H9 (cell line): ENCODE results near the gene SECTM1. TPM values are rescaled to one million over a fixed set of nuclear protein-coding genes. Genes with fewer than 3 reads are reported as not detected.

Source experiments
- DNase-seq: peaks from one replicate; pipeline ENCODE4 v3.0.0-alpha.2; 2017
- H2AFZ ChIP-seq: one replicate; pipeline ENCODE4 v1.6.1; 2013; ENCODE audit warnings: mild to moderate bottlenecking, low read length, control low read depth, moderate library complexity
- H2AK5ac ChIP-seq: 2 replicates; pipeline ENCODE4 v1.6.1; 2013; ENCODE audit warnings: low read length, control low read depth, mixed read lengths; ENCODE audit not compliant: insufficient read length
- H2BK120ac ChIP-seq: one replicate; pipeline ENCODE4 v1.6.1; 2013; ENCODE audit warnings: low read depth, mild to moderate bottlenecking, low read length, control low read depth, inconsistent platforms; ENCODE audit not compliant: poor library complexity, severe bottlenecking
- H2BK12ac ChIP-seq: 2 replicates; pipeline ENCODE4 v1.6.1; 2013; ENCODE audit warnings: low read length, control low read depth, mixed read lengths, low read depth; ENCODE audit not compliant: insufficient read length
- H2BK15ac ChIP-seq: 2 replicates; pipeline ENCODE4 v1.6.1; 2013; ENCODE audit warnings: low read depth, low read length, control low read depth
- H2BK20ac ChIP-seq: one replicate; pipeline ENCODE4 v1.6.1; 2013; ENCODE audit warnings: low read depth, mild to moderate bottlenecking, low read length, control low read depth, inconsistent platforms; ENCODE audit not compliant: poor library complexity, severe bottlenecking
- H2BK5ac ChIP-seq: 2 replicates; pipeline ENCODE4 v1.6.1; 2013; ENCODE audit warnings: low read length, control low read depth, mixed read lengths; ENCODE audit not compliant: insufficient read length
- H3K14ac ChIP-seq: 2 replicates; pipeline ENCODE4 v1.6.1; 2013; ENCODE audit warnings: low read length, control low read depth; ENCODE audit not compliant: insufficient read depth
- H3K18ac ChIP-seq: 2 replicates; pipeline ENCODE4 v1.6.1; 2013; ENCODE audit warnings: low read depth, mild to moderate bottlenecking, mixed read lengths, low read length, control low read depth; ENCODE audit not compliant: insufficient read length
- H3K23ac ChIP-seq: 2 replicates; pipeline ENCODE4 v1.6.1; 2013; ENCODE audit warnings: low read length, control low read depth, mixed read lengths, low read depth; ENCODE audit not compliant: insufficient read length
- H3K23me2 ChIP-seq: 2 replicates; pipeline ENCODE4 v1.6.1; 2013; ENCODE audit warnings: low read depth, mild to moderate bottlenecking, mixed read lengths, low read length, control low read depth; ENCODE audit not compliant: insufficient read length, poor library complexity, severe bottlenecking
- H3K27ac ChIP-seq: 2 replicates; pipeline ENCODE4 v1.5.1; 2013; ENCODE audit warnings: low read length, control low read depth, mixed read lengths, low read depth; ENCODE audit not compliant: insufficient read length
- H3K27me3 ChIP-seq: 2 replicates; pipeline ENCODE4 v1.6.1; 2013; ENCODE audit warnings: low read length, control low read depth, inconsistent platforms; ENCODE audit not compliant: insufficient read depth
- H3K4ac ChIP-seq: 2 replicates; pipeline ENCODE4 v1.6.1; 2013; ENCODE audit warnings: low read depth, mild to moderate bottlenecking, control low read depth, inconsistent platforms, low read length, moderate library complexity
- H3K4me1 ChIP-seq: 2 replicates; pipeline ENCODE4 v1.6.1; 2013; ENCODE audit warnings: low read length, control low read depth, inconsistent platforms; ENCODE audit not compliant: insufficient read depth
- H3K4me2 ChIP-seq: 2 replicates; pipeline ENCODE4 v1.6.1; 2013; ENCODE audit warnings: low read length, control low read depth, mixed read lengths; ENCODE audit not compliant: insufficient read length, insufficient read depth
- H3K56ac ChIP-seq: 2 replicates; pipeline ENCODE4 v1.6.1; 2013; ENCODE audit warnings: low read depth, mild to moderate bottlenecking, mixed read lengths, low read length, control low read depth; ENCODE audit not compliant: insufficient read length
- H3K79me1 ChIP-seq: 2 replicates; pipeline ENCODE4 v1.6.1; 2013; ENCODE audit warnings: low read depth, mild to moderate bottlenecking, moderate library complexity, low read length, control low read depth, inconsistent platforms; ENCODE audit not compliant: insufficient read depth, poor library complexity, severe bottlenecking
- H3K79me2 ChIP-seq: 2 replicates; pipeline ENCODE4 v1.6.1; 2013; ENCODE audit warnings: low read length, control low read depth, inconsistent platforms; ENCODE audit not compliant: insufficient read depth
- H3K9ac ChIP-seq: 2 replicates; pipeline ENCODE4 v1.6.1; 2013; ENCODE audit warnings: low read length, control low read depth, mixed read lengths; ENCODE audit not compliant: insufficient read length; ENCODE audit errors: extremely low read depth
- H3K9me3 ChIP-seq: one replicate; pipeline ENCODE4 v1.6.1; 2013; ENCODE audit warnings: low read depth, low read length, inconsistent platforms; ENCODE audit not compliant: control insufficient read depth
- H3T11ph ChIP-seq: one replicate; pipeline ENCODE4 v1.6.1; 2013; ENCODE audit warnings: mild to moderate bottlenecking, low read length, control low read depth, inconsistent platforms
- H4K20me1 ChIP-seq: one replicate; pipeline ENCODE4 v1.6.1; 2013; ENCODE audit not compliant: control insufficient read depth, insufficient read length, insufficient read depth
- H4K5ac ChIP-seq: 2 replicates; pipeline ENCODE4 v1.6.1; 2013; ENCODE audit warnings: low read depth, mild to moderate bottlenecking, mixed read lengths, low read length, control low read depth; ENCODE audit not compliant: insufficient read length
- H4K8ac ChIP-seq: replicated peaks from 2 replicates; pipeline ENCODE4 v1.6.1; 2013; ENCODE audit warnings: low read length, control low read depth, mixed read lengths, low read depth; ENCODE audit not compliant: insufficient read length
- H4K91ac ChIP-seq: 2 replicates; pipeline ENCODE4 v1.6.1; 2013; ENCODE audit warnings: low read depth, mild to moderate bottlenecking, moderate library complexity, mixed read lengths, low read length, control low read depth; ENCODE audit not compliant: insufficient read length
- H3K27ac Mint-ChIP-seq, 3 experiments: 2 replicates in 2 of 3; 3 replicates in 1 of 3; pipeline ENCODE4 v1.8.0; 2020 to 2021; ENCODE audit warnings: mixed read lengths in 3 of 3, mild to moderate bottlenecking in 1 of 3, moderate library complexity in 1 of 3
- H3K27me3 Mint-ChIP-seq: 2 replicates; pipeline ENCODE4 v1.8.0; 2021; ENCODE audit warnings: low read depth, mild to moderate bottlenecking, moderate library complexity, mixed read lengths
- H3K36me3 Mint-ChIP-seq, 3 experiments: 2 replicates in 2 of 3; 3 replicates in 1 of 3; pipeline ENCODE4 v1.8.0; 2020 to 2021; ENCODE audit warnings: low read depth in 3 of 3, mixed read lengths in 3 of 3; ENCODE audit not compliant: insufficient read depth in 1 of 3
- H3K4me1 Mint-ChIP-seq, 2 experiments: 2 replicates each; pipeline ENCODE4 v1.8.0; 2020; ENCODE audit warnings: mixed read lengths in 2 of 2
- H3K4me3 Mint-ChIP-seq, 2 experiments: 2 replicates in 1 of 2; 3 replicates in 1 of 2; pipeline ENCODE4 v1.8.0; 2020 to 2021; ENCODE audit warnings: mild to moderate bottlenecking in 2 of 2, mixed read lengths in 2 of 2, moderate library complexity in 1 of 2
- H3K9me3 Mint-ChIP-seq, 2 experiments: 2 replicates in 1 of 2; 3 replicates in 1 of 2; pipeline ENCODE4 v1.8.0; 2020; ENCODE audit warnings: mild to moderate bottlenecking in 2 of 2, mixed read lengths in 2 of 2, moderate library complexity in 1 of 2
- CTCF ChIP-seq: fragments of 200-600 bp; sonication (generic); conservative IDR thresholded peaks from 3 replicates; pipeline ENCODE4 v1.8.0; 2021; ENCODE audit warnings: antibody characterized with exemption, mild to moderate bottlenecking
- WGBS: extraction: QIAGEN DNeasy Blood & Tissue Kit; methylation state at CpG from one replicate; pipeline ENCODE4 v1.1.7; 2013; ENCODE audit warnings: missing lambda C conversion rate, low lambda C conversion rate, mixed read lengths; ENCODE audit not compliant: insufficient read length; ENCODE audit errors: extremely low coverage; 5-methylcytosine and 5-hydroxymethylcytosine counted together
- total RNA-seq: library from RNA; stranded (reverse); gene quantifications from 2 replicates; pipeline ENCODE4 v1.2.1, GENCODE V29; 2021

Gene SECTM1
- total RNA-seq, 1 experiment from 2014 or later = 0.28 TPM

GRCh38 chr17:82278786-82279391 lies 54.7 kb downstream of the SECTM1 start:
- no peak overlapping the region for H4K5ac ChIP-seq
- H3K9me3 ChIP-seq = no peaks in the 10 kb centered on the region
- Mint-ChIP-seq H3K27me3 (peaks cover 24% of the 10 kb centered on the region), H3K4me1 (peaks cover 18 to 39% of the 10 kb centered on the region in 2 experiments), H3K27ac (no peak overlapping the region), H3K9me3 (peaks cover 0 to 5% of the 10 kb centered on the region in 2 experiments; a peak in 3 of 5 replicates), H3K4me3 (no peak overlapping the region), H3K36me3 (no peaks in the 10 kb centered on the region)
- no peak for DNase-seq
- no peak overlapping the region for H3K56ac ChIP-seq
- no peaks in the 10 kb centered on the region for H3K79me1 ChIP-seq
- H3K14ac ChIP-seq = no peak overlapping the region
- H2AFZ ChIP-seq = no peak overlapping the region
- H3K18ac ChIP-seq = no peak overlapping the region
- WGBS = no CpG with 5 or more reads among the region's 16 CpGs
- H3K4me1 ChIP-seq = peaks cover 3% of the 10 kb centered on the region; the same call in 1 of the 2 replicates
- no peak overlapping the region for H3K9ac ChIP-seq
- no peak overlapping the region for H3K4ac ChIP-seq
- H3K27me3 ChIP-seq = no peaks in the 10 kb centered on the region
- H2BK15ac ChIP-seq = no peak overlapping the region
- H2AK5ac ChIP-seq = no peak overlapping the region
- no peak overlapping the region for H3T11ph ChIP-seq
- H4K91ac ChIP-seq = no peak overlapping the region
- no peak overlapping the region for H2BK5ac ChIP-seq
- H3K4me2 ChIP-seq = no peak overlapping the region
- H3K79me2 ChIP-seq = no peaks in the 10 kb centered on the region
- H3K23me2 ChIP-seq = no peaks in the 10 kb centered on the region
- TF ChIP-seq CTCF = no peak
- peaks cover 4% of the 10 kb centered on the region for H4K20me1 ChIP-seq
- no peak overlapping the region for H4K8ac ChIP-seq
- H2BK120ac ChIP-seq = no peak overlapping the region
- no peak overlapping the region for H3K23ac ChIP-seq
- no peak overlapping the region for H2BK12ac ChIP-seq
- no peak overlapping the region for H2BK20ac ChIP-seq
- H3K27ac ChIP-seq = no peak overlapping the region
